ENCODE data around the gene HNF4A. TPM values are rescaled to one million over a fixed set of nuclear protein-coding genes. Genes with fewer than 3 reads are reported as not detected.
"Not testable (repeated sequence)": the region's sequence is repeated elsewhere in the genome, so short reads cannot be mapped to it uniquely, and the experiment has no call there.

Gene HNF4A
- total RNA-seq, 2 experiments from 2014 or later = not detected

DNA sequence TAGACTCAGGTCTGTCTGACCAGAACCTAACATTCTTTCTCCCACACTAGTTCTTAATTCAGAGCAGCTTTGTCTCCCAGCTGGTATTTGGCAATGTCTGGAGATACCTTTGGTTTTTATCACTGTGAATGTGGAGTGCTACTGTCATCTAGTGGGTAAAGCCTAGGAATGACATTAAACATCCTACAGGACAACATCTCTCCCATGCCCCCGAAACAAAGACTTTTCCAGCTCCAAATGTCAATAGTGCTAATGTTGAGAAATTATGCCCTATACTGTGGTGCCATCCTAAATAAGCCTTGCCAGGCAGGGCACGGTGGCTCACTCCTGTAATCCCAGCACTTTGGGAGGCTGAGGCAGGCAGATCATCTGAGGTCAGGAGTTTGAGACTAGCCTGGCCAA lies 116.0 kb downstream of the HNF4A start:
- Mint-ChIP-seq H3K4me3 (no peak overlapping the region), H3K9me3 (no peaks in the 10 kb centered on the region), H3K27me3 (no peaks in the 10 kb centered on the region), H3K36me3 (ENCODE audit: low read depth) (peaks cover 4% of the 10 kb centered on the region), H3K4me1 (ENCODE audit: low read depth) (peaks cover 17% of the 10 kb centered on the region), H3K27ac (no peak overlapping the region)
- CTCF ChIA-PET = no interaction called here
- Histone ChIP-seq H3K36me3 (ENCODE audit: insufficient read depth, low read length) (no peaks in the 10 kb centered on the region), H3K27ac (ENCODE audit: low read depth in 1 of 2, low read length in 2 of 2) (no peak overlapping the region), H3K27me3 (ENCODE audit: control insufficient read depth in 1 of 2, insufficient read depth in 2 of 2, low read length in 2 of 2) (no peaks in the 10 kb centered on the region), H3K4me1 (ENCODE audit: insufficient read depth, low read length) (peaks cover 16% of the 10 kb centered on the region), H3K4me3 (ENCODE audit: low read length) (no peak overlapping the region), H3K9me3 (ENCODE audit: control insufficient read depth in 1 of 2, insufficient read depth in 1 of 2, low read length in 2 of 2) (no peaks in the 10 kb centered on the region)
- POLR2A ChIA-PET = no interaction called here
- no peak for ATAC-seq (ENCODE audit: poor library complexity)
- TF ChIP-seq, protein P1, sequence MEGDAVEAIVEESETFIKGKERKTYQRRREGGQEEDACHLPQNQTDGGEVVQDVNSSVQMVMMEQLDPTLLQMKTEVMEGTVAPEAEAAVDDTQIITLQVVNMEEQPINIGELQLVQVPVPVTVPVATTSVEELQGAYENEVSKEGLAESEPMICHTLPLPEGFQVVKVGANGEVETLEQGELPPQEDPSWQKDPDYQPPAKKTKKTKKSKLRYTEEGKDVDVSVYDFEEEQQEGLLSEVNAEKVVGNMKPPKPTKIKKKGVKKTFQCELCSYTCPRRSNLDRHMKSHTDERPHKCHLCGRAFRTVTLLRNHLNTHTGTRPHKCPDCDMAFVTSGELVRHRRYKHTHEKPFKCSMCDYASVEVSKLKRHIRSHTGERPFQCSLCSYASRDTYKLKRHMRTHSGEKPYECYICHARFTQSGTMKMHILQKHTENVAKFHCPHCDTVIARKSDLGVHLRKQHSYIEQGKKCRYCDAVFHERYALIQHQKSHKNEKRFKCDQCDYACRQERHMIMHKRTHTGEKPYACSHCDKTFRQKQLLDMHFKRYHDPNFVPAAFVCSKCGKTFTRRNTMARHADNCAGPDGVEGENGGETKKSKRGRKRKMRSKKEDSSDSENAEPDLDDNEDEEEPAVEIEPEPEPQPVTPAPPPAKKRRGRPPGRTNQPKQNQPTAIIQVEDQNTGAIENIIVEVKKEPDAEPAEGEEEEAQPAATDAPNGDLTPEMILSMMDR (IDR thresholded peaks at IDR 0.05) = no peak
- intact Hi-C loops (cut with DNase I, micrococcal nuclease) = loop anchor here in 1 of 2 experiments (10.0 kb wide), 3 partner anchors 263 to 493 kb away; partner anchors contain the start of genes STK4, TOMM34 and YWHAB
- no peak for DNase-seq

DNA sequence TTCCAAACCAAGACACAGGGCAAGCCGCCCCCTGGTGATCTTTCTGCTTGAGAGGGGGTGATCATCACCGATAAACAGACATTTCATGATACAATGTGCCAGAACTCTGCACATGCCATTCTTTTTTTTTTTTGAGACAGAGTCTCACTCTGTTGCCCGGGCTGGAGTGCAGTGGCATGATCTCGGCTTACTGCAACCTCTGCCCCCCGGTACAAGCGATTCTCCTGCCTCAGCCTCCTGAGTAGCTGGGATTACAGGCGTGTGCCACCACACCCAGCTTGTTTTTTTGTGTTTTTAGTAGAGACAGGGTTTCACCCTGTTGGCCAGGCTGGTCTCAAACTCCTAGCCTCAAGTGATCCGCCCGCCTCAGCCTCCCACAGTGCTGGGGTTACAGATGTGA lies 116.8 kb downstream of the HNF4A start:
- ATAC-seq (ENCODE audit: poor library complexity); H3K27me3 Mint-ChIP-seq; CTCF ChIA-PET; H3K27ac Mint-ChIP-seq; H3K36me3 Mint-ChIP-seq (ENCODE audit: low read depth); H3K9me3 ChIP-seq (ENCODE audit: control insufficient read depth in 1 of 2, insufficient read depth in 1 of 2, low read length in 2 of 2); DNase-seq; H3K36me3 ChIP-seq (ENCODE audit: insufficient read depth, low read length); H3K9me3 Mint-ChIP-seq; H3K27me3 ChIP-seq (ENCODE audit: control insufficient read depth in 1 of 2, insufficient read depth in 2 of 2, low read length in 2 of 2); H3K4me3 ChIP-seq (ENCODE audit: low read length); POLR2A ChIA-PET; H3K27ac ChIP-seq (ENCODE audit: low read depth in 1 of 2, low read length in 2 of 2): not testable (repeated sequence)
- H3K4me1 Mint-ChIP-seq (ENCODE audit: low read depth) = peaks cover 25% of the 10 kb centered on the region
- H3K4me3 Mint-ChIP-seq = peak overlapping the region; percentile 15
- peaks cover 18% of the 10 kb centered on the region for H3K4me1 ChIP-seq (ENCODE audit: insufficient read depth, low read length)
- intact Hi-C loops (cut with DNase I, micrococcal nuclease) = loop anchor here in 1 of 2 experiments (10.0 kb wide), 3 partner anchors 263 to 493 kb away; partner anchors contain the start of genes STK4, TOMM34 and YWHAB

GRCh38 chr20:44475372-44475693 lies 119.8 kb downstream of the HNF4A start:
- POLR2A ChIA-PET = interaction anchor here (0.7 to 2.2 kb wide), 10 partner anchors 11 to 410 kb away, joined by 3 to 29 read pairs (median 4); partner anchors contain the start of genes OSER1 and SERINC3
- TF ChIP-seq, protein P1 (IDR thresholded peaks at IDR 0.05) = no peak
- Mint-ChIP-seq H3K36me3 (ENCODE audit: low read depth) (peaks cover 9% of the 10 kb centered on the region), H3K4me3 (peak overlapping the region; percentile 95), H3K27me3 (no peaks in the 10 kb centered on the region), H3K9me3 (no peaks in the 10 kb centered on the region), H3K4me1 (ENCODE audit: low read depth) (peaks cover 26% of the 10 kb centered on the region), H3K27ac (peak overlapping the region; percentile 96)
- CTCF ChIA-PET = interaction anchor here (0.6 to 1.8 kb wide), 5 partner anchors 82 to 258 kb away, joined by 3 to 6 read pairs (median 4); no protein-coding TSS in a partner anchor
- ATAC-seq (ENCODE audit: poor library complexity) = no peak
- no peaks in the 10 kb centered on the region for H3K9me3 ChIP-seq (ENCODE audit: control insufficient read depth in 1 of 2, insufficient read depth in 1 of 2, low read length in 2 of 2)
- H3K4me1 ChIP-seq (ENCODE audit: insufficient read depth, low read length) = peaks cover 18% of the 10 kb centered on the region
- H3K27ac ChIP-seq (ENCODE audit: low read depth in 1 of 2, low read length in 2 of 2) = peak overlapping the region; percentile 89 to 98
- H3K27me3 ChIP-seq (ENCODE audit: control insufficient read depth in 1 of 2, insufficient read depth in 2 of 2, low read length in 2 of 2) = no peaks in the 10 kb centered on the region
- H3K4me3 ChIP-seq (ENCODE audit: low read length) = peak overlapping the region; percentile 90
- intact Hi-C loops (cut with DNase I, micrococcal nuclease) = loop anchor here (1.0 to 10.0 kb wide), 8 partner anchors 45 to 489 kb away; partner anchors contain the start of genes FITM2 (in 1 of the 2), OSER1 (in 1 of the 2), STK4 (in 1 of the 2) and TOMM34 (in 1 of the 2)
- H3K36me3 ChIP-seq (ENCODE audit: insufficient read depth, low read length) = peaks cover 7% of the 10 kb centered on the region
- DNase-seq = no peak

All from CD4-positive, alpha-beta T cell (primary cell).